Measurements from ENCODE around the gene TTLL6. TPM values are rescaled to one million over a fixed set of nuclear protein-coding genes. Genes with fewer than 3 reads are reported as not detected.

The TTLL6 gene
- total and polyA plus RNA-seq, 9 of the 15 experiments (the other 6 are each of a cell fraction or from before 2014, with no cell fraction given) = 0.05 TPM; not detected in 8

DNA sequence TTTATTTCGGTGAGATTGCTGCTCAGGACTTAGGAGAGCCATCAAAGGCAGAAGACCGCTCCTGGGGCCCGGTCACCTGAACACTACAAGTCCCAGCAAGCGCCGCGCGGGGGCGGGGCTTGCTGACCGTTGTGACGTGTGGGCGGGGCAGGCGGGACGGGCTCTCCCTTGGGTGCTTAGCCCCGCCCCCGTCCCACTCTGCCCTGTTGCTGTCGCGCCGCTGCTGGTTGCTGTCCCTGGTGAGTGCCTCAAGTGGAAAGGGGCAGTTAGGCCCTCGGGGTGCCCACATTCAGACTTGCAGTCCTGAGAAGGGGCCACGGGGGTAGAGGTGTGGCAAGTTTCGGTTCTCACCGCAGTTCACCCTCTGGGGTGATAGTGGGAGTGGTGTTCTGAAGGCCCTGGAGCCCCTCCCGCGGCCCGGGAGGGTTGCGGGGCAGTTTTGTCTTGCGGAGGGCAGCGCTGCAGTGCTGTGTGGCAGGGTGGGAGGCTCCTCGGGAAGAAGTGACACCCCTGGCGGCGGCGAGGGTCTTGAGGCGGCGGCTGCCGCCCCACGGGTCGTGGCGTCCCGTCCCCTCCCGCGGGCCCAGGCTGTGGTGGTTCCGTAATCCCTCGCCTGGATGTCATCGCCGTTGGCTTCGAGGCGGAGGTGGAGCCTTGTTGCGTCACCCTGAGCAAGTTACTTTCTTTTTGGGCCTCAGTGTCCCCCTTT is 14.0 kb upstream of the TTLL6 start, which contains the start of gene CALCOCO2:
Gene CALCOCO2, plus strand, starts transcription at position 196 of the 709 bp plus-strand sequence. CDS start 10,673 bp downstream, outside the sequence.
- FAIRE-seq = peak; percentile 85
- TF ChIP-seq, protein P1, sequence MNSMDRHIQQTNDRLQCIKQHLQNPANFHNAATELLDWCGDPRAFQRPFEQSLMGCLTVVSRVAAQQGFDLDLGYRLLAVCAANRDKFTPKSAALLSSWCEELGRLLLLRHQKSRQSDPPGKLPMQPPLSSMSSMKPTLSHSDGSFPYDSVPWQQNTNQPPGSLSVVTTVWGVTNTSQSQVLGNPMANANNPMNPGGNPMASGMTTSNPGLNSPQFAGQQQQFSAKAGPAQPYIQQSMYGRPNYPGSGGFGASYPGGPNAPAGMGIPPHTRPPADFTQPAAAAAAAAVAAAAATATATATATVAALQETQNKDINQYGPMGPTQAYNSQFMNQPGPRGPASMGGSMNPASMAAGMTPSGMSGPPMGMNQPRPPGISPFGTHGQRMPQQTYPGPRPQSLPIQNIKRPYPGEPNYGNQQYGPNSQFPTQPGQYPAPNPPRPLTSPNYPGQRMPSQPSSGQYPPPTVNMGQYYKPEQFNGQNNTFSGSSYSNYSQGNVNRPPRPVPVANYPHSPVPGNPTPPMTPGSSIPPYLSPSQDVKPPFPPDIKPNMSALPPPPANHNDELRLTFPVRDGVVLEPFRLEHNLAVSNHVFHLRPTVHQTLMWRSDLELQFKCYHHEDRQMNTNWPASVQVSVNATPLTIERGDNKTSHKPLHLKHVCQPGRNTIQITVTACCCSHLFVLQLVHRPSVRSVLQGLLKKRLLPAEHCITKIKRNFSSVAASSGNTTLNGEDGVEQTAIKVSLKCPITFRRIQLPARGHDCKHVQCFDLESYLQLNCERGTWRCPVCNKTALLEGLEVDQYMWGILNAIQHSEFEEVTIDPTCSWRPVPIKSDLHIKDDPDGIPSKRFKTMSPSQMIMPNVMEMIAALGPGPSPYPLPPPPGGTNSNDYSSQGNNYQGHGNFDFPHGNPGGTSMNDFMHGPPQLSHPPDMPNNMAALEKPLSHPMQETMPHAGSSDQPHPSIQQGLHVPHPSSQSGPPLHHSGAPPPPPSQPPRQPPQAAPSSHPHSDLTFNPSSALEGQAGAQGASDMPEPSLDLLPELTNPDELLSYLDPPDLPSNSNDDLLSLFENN (IDR thresholded peaks at IDR 0.05; ENCODE audit: low read depth in 2 of 2, low read length in 2 of 2) = no peak
- TF ChIP-seq POLR2B (IDR thresholded peaks at IDR 0.05; ENCODE audit: low read depth, partially characterized antibody) = peak; percentile 81
- TF ChIP-seq ELF2 (CRISPR knock-in tag; IDR thresholded peaks at IDR 0.05) = 0 out of 2 replicates have a peak, but pooled peaks have one; percentile 38
- TF ChIP-seq ZNF668 (CRISPR knock-in tag; IDR thresholded peaks at IDR 0.05) = no peak
- TF ChIP-seq, protein P2, sequence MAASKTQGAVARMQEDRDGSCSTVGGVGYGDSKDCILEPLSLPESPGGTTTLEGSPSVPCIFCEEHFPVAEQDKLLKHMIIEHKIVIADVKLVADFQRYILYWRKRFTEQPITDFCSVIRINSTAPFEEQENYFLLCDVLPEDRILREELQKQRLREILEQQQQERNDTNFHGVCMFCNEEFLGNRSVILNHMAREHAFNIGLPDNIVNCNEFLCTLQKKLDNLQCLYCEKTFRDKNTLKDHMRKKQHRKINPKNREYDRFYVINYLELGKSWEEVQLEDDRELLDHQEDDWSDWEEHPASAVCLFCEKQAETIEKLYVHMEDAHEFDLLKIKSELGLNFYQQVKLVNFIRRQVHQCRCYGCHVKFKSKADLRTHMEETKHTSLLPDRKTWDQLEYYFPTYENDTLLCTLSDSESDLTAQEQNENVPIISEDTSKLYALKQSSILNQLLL (CRISPR knock-in tag; IDR thresholded peaks at IDR 0.05; ENCODE audit: borderline replicate concordance) = no peak
- no peak for TF ChIP-seq ZNF707 (CRISPR knock-in tag; conservative IDR thresholded peaks at IDR 0.05)
- TF ChIP-seq, protein P3, sequence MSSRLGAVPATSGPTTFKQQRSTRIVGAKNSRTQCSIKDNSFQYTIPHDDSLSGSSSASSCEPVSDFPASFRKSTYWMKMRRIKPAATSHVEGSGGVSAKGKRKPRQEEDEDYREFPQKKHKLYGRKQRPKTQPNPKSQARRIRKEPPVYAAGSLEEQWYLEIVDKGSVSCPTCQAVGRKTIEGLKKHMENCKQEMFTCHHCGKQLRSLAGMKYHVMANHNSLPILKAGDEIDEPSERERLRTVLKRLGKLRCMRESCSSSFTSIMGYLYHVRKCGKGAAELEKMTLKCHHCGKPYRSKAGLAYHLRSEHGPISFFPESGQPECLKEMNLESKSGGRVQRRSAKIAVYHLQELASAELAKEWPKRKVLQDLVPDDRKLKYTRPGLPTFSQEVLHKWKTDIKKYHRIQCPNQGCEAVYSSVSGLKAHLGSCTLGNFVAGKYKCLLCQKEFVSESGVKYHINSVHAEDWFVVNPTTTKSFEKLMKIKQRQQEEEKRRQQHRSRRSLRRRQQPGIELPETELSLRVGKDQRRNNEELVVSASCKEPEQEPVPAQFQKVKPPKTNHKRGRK (tag; IDR thresholded peaks at IDR 0.05) = no peak
- TF ChIP-seq CEBPB (tag; IDR thresholded peaks at IDR 0.05) = peak; percentile 98
- TF ChIP-seq, protein P4, sequence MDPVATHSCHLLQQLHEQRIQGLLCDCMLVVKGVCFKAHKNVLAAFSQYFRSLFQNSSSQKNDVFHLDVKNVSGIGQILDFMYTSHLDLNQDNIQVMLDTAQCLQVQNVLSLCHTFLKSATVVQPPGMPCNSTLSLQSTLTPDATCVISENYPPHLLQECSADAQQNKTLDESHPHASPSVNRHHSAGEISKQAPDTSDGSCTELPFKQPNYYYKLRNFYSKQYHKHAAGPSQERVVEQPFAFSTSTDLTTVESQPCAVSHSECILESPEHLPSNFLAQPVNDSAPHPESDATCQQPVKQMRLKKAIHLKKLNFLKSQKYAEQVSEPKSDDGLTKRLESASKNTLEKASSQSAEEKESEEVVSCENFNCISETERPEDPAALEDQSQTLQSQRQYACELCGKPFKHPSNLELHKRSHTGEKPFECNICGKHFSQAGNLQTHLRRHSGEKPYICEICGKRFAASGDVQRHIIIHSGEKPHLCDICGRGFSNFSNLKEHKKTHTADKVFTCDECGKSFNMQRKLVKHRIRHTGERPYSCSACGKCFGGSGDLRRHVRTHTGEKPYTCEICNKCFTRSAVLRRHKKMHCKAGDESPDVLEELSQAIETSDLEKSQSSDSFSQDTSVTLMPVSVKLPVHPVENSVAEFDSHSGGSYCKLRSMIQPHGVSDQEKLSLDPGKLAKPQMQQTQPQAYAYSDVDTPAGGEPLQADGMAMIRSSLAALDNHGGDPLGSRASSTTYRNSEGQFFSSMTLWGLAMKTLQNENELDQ (CRISPR knock-in tag; IDR thresholded peaks at IDR 0.05; ENCODE audit: borderline replicate concordance) = no peak; the same call in 1 of the 2 replicates
- TF ChIP-seq E2F3 (CRISPR knock-in tag; IDR thresholded peaks at IDR 0.05) = 0 out of 2 replicates have a peak, but pooled peaks have one; percentile 43
- TF ChIP-seq RBM14 (IDR thresholded peaks at IDR 0.05; ENCODE audit: borderline replicate concordance, insufficient read depth, low read depth, low read length) = no peak

More for the DNA sequence above, 14.0 kb upstream of the TTLL6 start, which contains the start of gene CALCOCO2:
- H3K36me3 ChIP-seq (ENCODE audit: control insufficient read depth, insufficient read depth, low read length) = no peaks in the 10 kb centered on the region
- DNase-seq (ENCODE audit: extremely low read depth in 1 of 4, low spot score in 3 of 4) = peak; percentile 96 to 98 (median 97)
- POLR2A ChIA-PET = interaction anchor here (1.0 to 2.3 kb wide), 6 partner anchors 10 to 61 kb away, joined by 4 to 11 read pairs (median 6); partner anchors contain the start of gene ATP5MC1
- in situ Hi-C loops (cut with MboI) = no loop called here
- H3K9me3 ChIP-seq (replicated peaks; ENCODE audit: control insufficient read depth, insufficient read depth, low read depth, low read length) = no peaks in the 10 kb centered on the region
- ATAC-seq = peak; percentile 98
- peak within 1 kb of the TSS; percentile 98 for H3K4me2 ChIP-seq (ENCODE audit: insufficient read depth, low read length)
- CTCF ChIA-PET (ENCODE audit: low intra/inter-chr PET ratio) = no interaction called here
- WGBS (ENCODE audit: insufficient coverage, low coverage, missing lambda C conversion rate) = 1% methylated on average over 46 of the region's 48 CpGs
- no peaks in the 10 kb centered on the region; the same call in 1 of the 2 replicates for H4K20me1 ChIP-seq (replicated peaks; ENCODE audit: control insufficient read depth, insufficient read depth, low read length)
- TSS peak; percentile 62 for BruUV-seq (replicated peaks)
- H3K27ac ChIP-seq (ENCODE audit: extremely low read depth, low read depth, low read length) = peak within 1 kb of the TSS; percentile 85
- H2AFZ ChIP-seq (ENCODE audit: low read depth, low read length) = peak within 1 kb of the TSS; percentile 95
- H3K4me3 ChIP-seq = peak within 1 kb of the TSS; percentile 93
- H3K9ac ChIP-seq (ENCODE audit: insufficient read depth in 1 of 2, low read depth in 2 of 2, low read length in 2 of 2) = peak within 1 kb of the TSS; percentile 83 to 97
- intact Hi-C loops (cut with micrococcal nuclease) = no loop called here
- H3K27me3 ChIP-seq (ENCODE audit: control insufficient read depth in 2 of 2, insufficient read depth in 2 of 2, low read length in 2 of 2) = no peaks in the 10 kb centered on the region
- H3K9me1 ChIP-seq (ENCODE audit: control insufficient read depth, insufficient read depth, low read length) = no peaks in the 10 kb centered on the region
- peaks cover 0 to 16% of the 10 kb centered on the region in 2 experiments; a peak in 4 of 5 replicates for H3K4me1 ChIP-seq (replicated peaks in 1 of 2; ENCODE audit: control insufficient read depth in 2 of 2, insufficient read depth in 2 of 2, low read length in 2 of 2)
- peaks cover 32% of the 10 kb centered on the region for H3K79me2 ChIP-seq (ENCODE audit: control insufficient read depth, insufficient read depth, low read length)
